HepG2 (cell line): ENCODE results near the gene ELFN1.

Experiments used
- ESRRA ChIP-seq: sonication (generic); formaldehyde crosslinking; IDR thresholded peaks from 2 replicates; pipeline ENCODE4 v1.5.1; 2020; ENCODE audit warnings: mild to moderate bottlenecking, low read depth, missing genetic modification reagents
- EZH2 ChIP-seq: conservative IDR thresholded peaks from 2 replicates; pipeline ENCODE4 v1.6.1; 2012; ENCODE audit warnings: mild to moderate bottlenecking, low read depth, low read length, moderate library complexity
- POLR2AphosphoS5 ChIP-seq: IDR thresholded peaks from 2 replicates; pipeline ENCODE4 v1.6.1; 2012; ENCODE audit warnings: low read depth, low read length
- RNF2 ChIP-seq: fragments of 450-650 bp; conservative IDR thresholded peaks from 2 replicates; pipeline ENCODE4 v1.6.1; 2016; ENCODE audit warnings: low read depth
- ZNF446 ChIP-seq: sonication (generic); formaldehyde crosslinking; IDR thresholded peaks from 2 replicates; pipeline ENCODE4 v1.5.0; 2020; ENCODE audit warnings: mild to moderate bottlenecking, missing genetic modification reagents
- TF ChIP-seq, protein P1 (sequence below): sonication (generic); formaldehyde crosslinking; IDR thresholded peaks from 2 replicates; pipeline ENCODE4 v1.8.0; 2022; ENCODE audit warnings: low read depth, missing genetic modification reagents

DNA sequence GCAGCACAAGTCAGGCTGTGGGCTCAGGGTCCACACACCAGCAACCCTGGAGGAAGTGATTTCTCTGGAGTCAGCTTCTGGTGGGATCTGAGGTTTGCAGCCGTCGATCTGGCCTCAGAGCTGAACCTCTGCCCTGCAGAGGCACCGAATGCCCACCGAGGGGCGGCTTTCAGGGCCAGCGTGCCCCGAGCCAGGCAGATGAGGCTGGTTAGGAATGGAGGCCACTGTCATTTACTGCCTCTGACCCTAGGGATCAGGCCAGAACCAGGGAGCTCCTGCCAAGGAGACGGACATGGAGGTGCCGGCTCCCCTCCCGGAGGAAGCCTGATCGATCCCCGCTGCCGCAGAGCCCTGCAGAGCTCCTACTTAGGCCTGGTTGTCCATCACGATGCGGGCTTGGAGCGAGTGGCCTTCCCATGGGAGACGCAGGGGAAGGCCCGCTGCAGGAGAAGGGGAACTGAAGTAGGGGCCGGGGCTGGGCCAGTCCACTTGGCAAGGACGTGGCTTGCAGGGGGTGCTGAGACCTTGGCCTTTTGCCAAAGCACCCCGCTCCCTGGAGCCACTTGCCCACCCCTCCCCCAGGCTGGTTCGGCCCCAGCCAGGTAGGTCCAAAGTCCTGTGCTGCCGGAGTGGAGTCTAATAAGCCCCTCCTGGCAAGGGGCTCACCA lies 19.6 kb upstream of the ELFN1 start:
- TF ChIP-seq ZNF446 (CRISPR knock-in tag): no peak
- no peak for TF ChIP-seq EZH2
- TF ChIP-seq POLR2AphosphoS5: no peak
- TF ChIP-seq RNF2: no peak
- TF ChIP-seq, protein P1, sequence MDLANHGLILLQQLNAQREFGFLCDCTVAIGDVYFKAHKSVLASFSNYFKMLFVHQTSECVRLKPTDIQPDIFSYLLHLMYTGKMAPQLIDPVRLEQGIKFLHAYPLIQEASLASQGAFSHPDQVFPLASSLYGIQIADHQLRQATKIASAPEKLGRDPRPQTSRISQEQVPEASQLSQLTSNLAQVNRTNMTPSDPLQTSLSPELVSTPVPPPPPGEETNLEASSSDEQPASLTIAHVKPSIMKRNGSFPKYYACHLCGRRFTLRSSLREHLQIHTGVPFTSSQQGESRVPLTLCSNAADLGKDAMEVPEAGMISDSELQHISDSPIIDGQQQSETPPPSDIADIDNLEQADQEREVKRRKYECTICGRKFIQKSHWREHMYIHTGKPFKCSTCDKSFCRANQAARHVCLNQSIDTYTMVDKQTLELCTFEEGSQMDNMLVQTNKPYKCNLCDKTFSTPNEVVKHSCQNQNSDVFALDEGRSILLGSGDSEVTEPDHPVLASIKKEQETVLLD (CRISPR knock-in tag): no peak
- no peak for TF ChIP-seq ESRRA (CRISPR knock-in tag)
